HG03432 (cell line): Measurements from ENCODE around the gene LAMA3.

ENCODE experiments used
- ATAC-seq: cut with Tn5 transposase; IDR thresholded peaks from one replicate; pipeline ENCODE4 v1.9.1; 2021; ENCODE audit warnings: mild to moderate bottlenecking, moderate library complexity; ENCODE audit not compliant: unreplicated experiment

LAMA3 gene

DNA sequence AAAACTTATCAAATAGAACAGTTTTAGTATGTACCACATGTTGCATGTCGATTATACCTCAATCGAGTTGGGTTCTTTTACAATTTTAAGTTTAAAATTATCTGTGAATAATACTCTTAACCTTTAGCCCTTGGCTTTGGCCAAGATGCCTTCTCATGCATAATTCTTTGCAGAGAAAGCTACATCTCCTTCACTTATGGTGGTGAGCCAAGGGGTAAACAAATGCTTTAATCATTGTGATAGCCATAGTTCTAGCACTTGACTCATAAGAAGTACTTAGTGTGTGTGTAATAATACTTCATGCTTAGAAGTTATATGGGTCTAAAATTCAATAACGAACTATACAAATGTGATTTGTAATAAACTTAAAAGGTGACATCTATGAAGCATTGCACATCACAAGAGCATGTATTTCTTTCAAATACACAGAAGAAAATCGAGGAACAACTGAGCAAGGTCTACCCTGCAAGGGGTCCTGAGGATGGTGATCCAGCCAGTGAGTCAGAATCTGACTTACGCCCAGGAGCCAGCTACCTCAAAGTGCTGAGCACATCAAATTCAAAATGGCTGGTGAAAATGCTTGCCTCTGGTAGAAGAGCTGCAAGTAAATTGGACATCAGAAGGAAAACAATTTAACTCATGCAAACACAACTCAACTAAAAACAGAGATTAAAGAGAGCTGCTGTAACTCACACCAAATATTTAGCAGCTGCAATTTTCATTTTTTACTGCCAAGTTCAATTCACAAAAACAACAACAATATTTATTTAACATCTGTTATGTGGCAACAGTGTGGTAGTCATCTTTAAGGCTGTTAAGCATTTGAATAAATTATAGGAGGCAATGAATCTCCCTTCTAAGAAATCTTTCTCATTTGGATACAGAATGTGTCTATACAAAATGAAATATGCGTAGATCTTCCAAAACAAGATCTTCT, 301.5 kb downstream of the LAMA3 start:
- ATAC-seq = no peak

DNA sequence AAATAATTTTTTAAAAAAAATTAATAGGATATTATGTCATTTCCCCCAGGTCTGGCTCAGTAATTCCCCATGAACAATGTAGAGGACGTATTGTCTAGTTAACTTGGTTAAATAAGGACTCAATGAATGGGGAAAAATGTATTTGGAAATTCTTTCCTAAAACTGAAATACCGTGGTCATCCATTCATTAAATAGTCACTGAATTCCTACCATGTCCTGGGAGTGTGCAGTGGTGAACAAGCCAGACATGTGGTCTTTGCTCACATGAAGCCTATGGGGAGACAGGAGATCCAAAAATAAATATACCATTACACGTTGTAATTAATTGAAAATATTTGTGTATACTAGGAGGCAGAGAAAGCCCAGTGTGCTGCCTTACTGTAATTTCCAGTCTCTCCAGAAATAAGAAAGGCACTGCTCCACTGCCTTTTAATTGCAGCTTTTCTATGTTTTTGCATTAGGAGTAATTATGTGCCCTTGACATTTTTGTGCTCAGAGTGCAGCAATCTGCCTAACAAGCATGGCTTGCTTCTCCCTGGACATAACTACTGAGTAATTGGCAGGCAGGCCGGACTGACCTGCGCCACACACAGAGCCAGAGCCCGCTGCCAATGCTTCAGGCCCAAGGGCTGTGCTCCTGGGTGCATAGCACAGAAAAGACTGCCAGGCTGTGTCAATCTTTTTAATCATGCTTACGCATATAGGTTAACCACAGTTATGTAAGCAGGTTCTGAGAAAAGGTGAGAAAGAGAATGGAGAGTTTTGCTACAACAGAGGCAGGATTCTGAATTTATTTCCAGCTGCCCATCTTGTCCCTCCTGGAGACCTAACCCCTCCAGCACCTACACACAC, 303.1 kb downstream of the LAMA3 start:
- no peak for ATAC-seq

DNA sequence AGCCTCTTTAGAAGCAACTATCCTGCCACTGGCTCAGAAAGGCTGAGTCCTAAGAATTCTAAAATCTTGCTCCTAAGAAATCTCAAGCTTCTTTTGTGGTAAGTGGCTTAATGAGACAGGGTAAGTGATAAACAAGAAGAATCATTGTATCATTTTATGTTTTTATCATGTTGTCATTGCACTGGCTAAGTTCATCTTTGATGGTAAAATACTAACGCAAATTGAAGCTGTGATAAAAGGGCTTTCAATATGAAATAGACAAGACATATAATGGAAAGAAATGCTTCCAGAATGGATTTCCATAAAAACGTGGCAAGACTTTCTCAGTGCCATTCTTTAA, 303.7 kb downstream of the LAMA3 start:
- ATAC-seq = no peak

DNA sequence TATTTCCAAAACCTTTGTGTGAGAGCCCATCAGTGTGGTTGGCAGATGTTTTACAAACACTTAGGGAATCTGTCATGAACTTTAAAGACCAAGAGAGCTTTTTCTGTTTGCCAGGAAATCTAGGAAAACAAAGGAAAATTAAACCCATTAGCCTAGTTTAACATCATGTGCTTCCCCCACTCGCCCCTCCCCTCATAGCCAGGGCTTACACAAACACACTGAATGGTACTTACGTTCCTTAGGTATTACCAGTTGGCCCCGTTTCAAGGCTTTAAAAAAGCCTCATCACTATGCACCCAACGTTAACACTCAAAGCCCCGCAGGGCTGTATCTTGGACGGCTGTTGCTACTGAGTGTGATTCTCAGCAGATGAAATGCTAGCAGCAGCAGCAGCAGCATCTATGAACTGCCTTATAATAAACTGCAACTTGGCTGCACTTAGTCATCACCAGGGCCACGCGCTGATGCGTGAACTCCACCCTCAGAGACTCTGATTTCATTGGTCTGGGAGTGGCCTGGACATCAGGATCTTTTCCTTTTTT, 305.2 kb downstream of the LAMA3 start:
- ATAC-seq = peak; percentile 49

DNA sequence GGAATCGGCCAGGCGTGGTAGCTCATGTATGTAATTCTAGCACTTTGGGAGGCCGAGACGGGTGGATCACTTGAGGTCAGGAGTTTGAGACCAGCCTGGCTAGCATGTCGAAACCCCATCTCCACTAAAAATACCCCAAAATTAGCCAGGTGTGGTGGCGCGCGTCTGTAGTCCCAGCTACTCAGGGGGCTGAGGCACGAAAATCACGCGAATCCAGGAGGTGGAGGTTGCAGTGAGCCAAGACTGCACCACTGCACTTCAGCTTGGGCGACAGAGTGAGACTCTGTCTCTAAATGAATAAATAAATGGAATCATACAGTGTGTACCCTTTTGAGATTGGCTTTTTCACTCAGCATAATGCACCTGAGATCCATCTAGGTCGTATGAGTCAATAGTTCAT, 305.9 kb downstream of the LAMA3 start:
- peak; percentile 23 for ATAC-seq

DNA sequence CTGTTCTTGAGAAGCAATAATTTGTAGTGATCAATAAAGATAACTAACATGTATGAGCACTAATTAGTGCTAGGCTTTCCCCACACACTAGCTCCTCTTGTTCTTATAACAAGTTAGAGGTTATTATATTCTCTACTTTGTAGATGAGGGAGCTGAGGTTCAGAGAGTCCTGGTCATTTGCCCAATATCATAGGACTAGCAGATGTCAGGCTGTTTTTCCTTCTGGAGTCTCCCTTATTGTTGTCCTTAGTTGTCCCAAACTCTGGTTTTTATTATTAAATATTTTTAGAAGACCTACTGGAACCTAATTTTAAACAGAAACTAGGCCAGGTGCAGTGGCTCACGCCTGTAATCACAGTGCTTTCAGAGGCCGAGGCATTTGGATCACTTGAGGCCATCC, 308.8 kb downstream of the LAMA3 start:
- ATAC-seq = no peak

DNA sequence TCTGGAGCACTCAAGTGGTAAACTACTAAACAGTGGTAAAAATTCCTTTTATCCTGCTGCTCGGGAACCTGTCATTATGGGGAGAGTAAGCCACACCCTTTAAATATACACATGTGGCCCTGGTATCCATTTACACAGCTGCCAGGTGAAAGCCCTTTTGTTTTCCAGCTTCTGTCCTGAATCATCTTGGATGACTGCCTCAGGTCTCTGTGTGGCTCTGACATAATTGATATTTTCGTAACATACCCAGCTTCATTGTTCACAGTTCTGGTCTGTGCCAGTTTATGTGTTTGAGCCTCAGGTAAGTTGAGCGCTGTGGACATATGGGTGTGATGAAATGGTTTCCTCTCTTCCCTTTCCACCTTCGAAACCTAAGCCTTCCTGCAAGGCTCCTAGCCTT, 309.6 kb downstream of the LAMA3 start:
- ATAC-seq = no peak

DNA sequence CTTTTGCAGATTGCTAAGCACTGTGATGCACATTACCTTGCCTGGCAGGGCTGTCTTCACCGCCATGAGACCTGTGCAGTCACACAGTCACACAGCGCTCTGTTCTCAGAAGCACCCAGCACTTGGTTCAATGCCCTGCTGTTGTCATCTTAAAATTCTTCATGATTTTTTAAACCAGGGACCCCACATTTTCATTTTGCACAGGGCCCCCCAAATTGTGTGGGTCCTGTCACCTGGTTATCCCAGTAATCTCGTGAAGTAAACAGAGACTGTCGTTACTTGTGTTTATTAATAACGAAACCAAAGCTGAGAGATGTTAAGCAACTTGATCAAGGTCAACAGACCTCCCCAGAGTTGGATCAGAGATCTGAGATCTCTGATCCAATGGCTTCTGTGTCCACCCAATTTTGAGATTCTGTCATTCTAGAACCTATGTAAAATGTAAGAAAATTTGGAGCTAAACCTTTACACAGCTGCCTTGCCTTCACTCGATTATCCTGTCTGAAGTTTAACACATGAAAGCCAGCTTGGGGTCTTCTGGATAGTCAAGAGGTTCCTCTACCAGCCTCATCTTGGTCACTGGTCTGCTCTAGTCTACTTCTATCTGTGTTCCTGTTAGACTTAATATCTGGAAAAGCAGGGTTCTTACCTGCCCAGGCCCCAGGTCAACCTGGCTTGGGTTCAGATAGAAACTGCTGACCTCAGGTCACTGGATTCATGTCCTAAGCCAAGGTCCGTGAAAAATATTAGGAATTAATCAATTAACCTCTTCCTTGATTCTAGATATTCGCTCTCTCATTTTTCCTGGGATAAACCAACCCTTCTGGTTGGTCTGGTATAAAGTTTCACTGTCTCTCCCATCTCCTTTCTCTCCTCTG, 311.6 kb downstream of the LAMA3 start:
- no peak for ATAC-seq

DNA sequence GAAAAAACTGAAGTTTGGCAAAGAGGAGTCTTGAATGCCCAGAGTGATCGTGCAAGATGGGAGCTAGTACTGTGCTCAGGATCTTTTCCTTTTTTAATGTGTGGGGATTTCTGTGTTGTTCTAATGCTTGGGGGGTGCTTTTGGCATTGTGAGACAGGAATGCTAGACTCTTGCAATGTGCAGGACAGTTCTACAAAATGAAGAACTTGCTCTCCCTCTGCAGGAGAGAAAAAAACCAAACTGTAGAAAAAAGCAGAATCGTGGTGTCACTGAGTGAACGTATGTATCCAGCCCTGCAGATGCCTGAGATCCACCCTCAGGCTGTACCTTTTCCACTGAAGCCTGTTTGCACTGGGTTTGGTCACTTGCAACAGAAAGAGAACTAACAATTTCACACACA, 313.2 kb downstream of the LAMA3 start:
- no peak for ATAC-seq

DNA sequence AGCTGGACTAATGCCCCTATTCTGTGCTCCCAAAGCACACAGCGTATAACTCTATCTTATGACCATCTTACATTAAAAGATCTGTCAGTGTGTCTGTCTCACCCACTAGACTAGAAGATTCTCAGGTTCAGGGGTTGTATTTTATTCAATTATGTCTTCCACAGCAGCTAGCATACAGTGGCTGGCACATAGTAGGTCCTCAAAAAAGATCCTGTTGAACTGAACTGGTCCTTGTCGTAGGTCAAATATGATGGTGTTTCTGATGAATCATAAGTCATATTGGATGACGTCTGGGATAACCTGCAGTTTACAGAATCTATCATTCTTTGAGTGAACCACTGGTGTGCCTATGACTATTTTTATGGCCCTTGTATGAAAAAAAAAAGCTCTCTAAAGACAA, 314.0 kb downstream of the LAMA3 start:
- no peak for ATAC-seq

DNA sequence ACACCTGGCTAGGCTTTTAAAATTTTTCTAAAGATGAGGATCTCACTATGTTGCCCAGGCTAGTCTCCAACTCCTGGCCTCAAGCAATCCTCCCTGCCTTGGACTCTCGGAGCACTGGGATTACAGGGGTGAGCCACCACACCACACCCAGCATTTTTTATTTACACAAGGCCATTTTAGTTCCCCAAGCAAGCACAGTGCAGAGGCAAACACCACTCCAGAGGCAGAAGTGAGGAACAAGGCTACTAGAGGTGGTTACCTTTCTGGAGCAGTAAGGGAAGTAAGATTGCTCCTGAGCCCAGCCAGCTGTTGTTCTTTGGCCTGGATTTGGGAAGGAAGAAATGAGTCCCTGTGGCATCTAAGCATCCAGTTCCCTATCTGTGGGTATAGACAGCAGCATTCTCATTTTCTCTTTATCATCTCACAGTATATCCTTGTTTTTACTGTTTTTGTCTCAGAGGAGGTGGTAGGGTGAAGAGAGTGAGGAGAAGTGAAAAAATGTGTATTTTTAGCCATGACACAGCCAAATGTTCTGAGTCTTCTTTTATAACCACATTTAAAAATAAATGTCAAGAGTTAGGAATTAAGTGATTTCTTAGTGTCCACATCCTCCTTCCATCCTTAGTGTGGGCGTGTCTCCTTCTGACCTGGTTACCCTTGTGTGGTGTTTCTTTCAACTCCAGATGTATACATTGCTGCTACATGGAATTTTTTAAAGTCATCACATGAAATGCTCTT, 314.8 kb downstream of the LAMA3 start:
- no peak for ATAC-seq
